Measurements from ENCODE around the gene ATP5F1D.

ATP5F1D gene

GRCh38 chr19:1226522-1227303, 14.8 kb upstream of the ATP5F1D start:
- H3K4me3 ChIP-seq (ENCODE audit: low read depth, low read length): no peak overlapping the region
- no peak for TF ChIP-seq CTCF (IDR thresholded peaks at IDR 0.05; ENCODE audit: borderline replicate concordance, insufficient read depth, low read depth, low read length)

- no peak for TF ChIP-seq CTCF (IDR thresholded peaks at IDR 0.05; ENCODE audit: borderline replicate concordance, insufficient read depth, low read depth, low read length)
- no peak overlapping the region for H3K4me3 ChIP-seq (ENCODE audit: low read depth, low read length)
These were observed 14.1 kb upstream of the ATP5F1D start for GRCh38 chr19:1227304-1228054.

GRCh38 chr19:1228161-1228957, 13.2 kb upstream of the ATP5F1D start:
- TF ChIP-seq CTCF (IDR thresholded peaks at IDR 0.05; ENCODE audit: borderline replicate concordance, insufficient read depth, low read depth, low read length): no peak
- H3K4me3 ChIP-seq (ENCODE audit: low read depth, low read length): no peak overlapping the region

GRCh38 chr19:1229056-1229923, 12.3 kb upstream of the ATP5F1D start:
- no peak for TF ChIP-seq CTCF (IDR thresholded peaks at IDR 0.05; ENCODE audit: borderline replicate concordance, insufficient read depth, low read depth, low read length)
- H3K4me3 ChIP-seq (ENCODE audit: low read depth, low read length): no peak overlapping the region

- H3K4me3 ChIP-seq (ENCODE audit: low read depth, low read length): no peak overlapping the region
- TF ChIP-seq CTCF (IDR thresholded peaks at IDR 0.05; ENCODE audit: borderline replicate concordance, insufficient read depth, low read depth, low read length): no peak
These were observed 11.4 kb upstream of the ATP5F1D start for GRCh38 chr19:1229924-1230782.
